GM12891 (cell line): ENCODE measurements around the gene KDM2B.
A peak's percentile ranks its signal among the peaks of the same experiment; 100 is the strongest.

Experiments
- DNase-seq: peaks from one replicate; pipeline ENCODE4 v3.0.0; 2011; ENCODE audit warnings: low spot score; ENCODE audit not compliant: insufficient read length
- FAIRE-seq: peaks from 2 replicates; lab custom pipeline; 2011; peaks lifted over from hg19 to GRCh38; lab: Jason Lieb, UNC
- PAX5 ChIP-seq: IDR thresholded peaks from 2 replicates; pipeline ENCODE4 v1.6.1; 2011; ENCODE audit warnings: low read length, moderate library complexity, mild to moderate bottlenecking; ENCODE audit not compliant: insufficient read depth, severe bottlenecking
- POLR2A ChIP-seq: IDR thresholded peaks from 2 replicates; pipeline ENCODE4 v1.6.1; 2011; ENCODE audit warnings: low read depth, low read length, control low read depth
- POLR2AphosphoS5 ChIP-seq: IDR thresholded peaks from 2 replicates; pipeline ENCODE4 v1.6.1; 2011; ENCODE audit warnings: low read depth, low read length, control low read depth
- POU2F2 ChIP-seq: IDR thresholded peaks from 2 replicates; pipeline ENCODE4 v1.6.1; 2011; ENCODE audit warnings: low read depth, mild to moderate bottlenecking, control low read depth, low read length, moderate library complexity
- SPI1 ChIP-seq: IDR thresholded peaks from 2 replicates; pipeline ENCODE4 v1.6.1; 2011; ENCODE audit warnings: low read depth, low read length, control low read depth
- TAF1 ChIP-seq: IDR thresholded peaks from 2 replicates; pipeline ENCODE4 v1.6.1; 2011; ENCODE audit warnings: low read depth, low read length, control low read depth

KDM2B gene

GRCh38 chr12:121423253-121423652 is 157.6 kb downstream of the KDM2B start:
- no peak for FAIRE-seq
- peak; percentile 68; the same call in 1 of the 2 replicates for TF ChIP-seq POLR2AphosphoS5
- TF ChIP-seq SPI1, result no peak
- TF ChIP-seq POLR2A, result peak; percentile 51
- TF ChIP-seq TAF1, result no peak
- no peak for DNase-seq

- FAIRE-seq, result no peak
- TF ChIP-seq POLR2AphosphoS5 (no peak), PAX5 (no peak), SPI1 (no peak), POU2F2 (no peak), POLR2A (no peak), TAF1 (no peak)
- DNase-seq, result no peak
Observed at GRCh38 chr12:121420109-121420508, 160.7 kb downstream of the KDM2B start.

- DNase-seq (no peak), FAIRE-seq (no peak)
- TF ChIP-seq TAF1 (no peak), POLR2AphosphoS5 (no peak), SPI1 (no peak), PAX5 (no peak), POLR2A (no peak), POU2F2 (no peak)
Observed at GRCh38 chr12:121417847-121418246, 163.0 kb downstream of the KDM2B start.

- DNase-seq (no peak), FAIRE-seq (no peak)
- no peak for TF ChIP-seq TAF1
- no peak for TF ChIP-seq POU2F2
- TF ChIP-seq POLR2A, result no peak
- no peak for TF ChIP-seq PAX5
- TF ChIP-seq SPI1, result no peak
- no peak for TF ChIP-seq POLR2AphosphoS5
Observed at GRCh38 chr12:121413917-121414316, 166.9 kb downstream of the KDM2B start.

GRCh38 chr12:121405211-121405610 is 175.6 kb downstream of the KDM2B start:
- FAIRE-seq (no peak), DNase-seq (no peak)

GRCh38 chr12:121404734-121405133 is 176.1 kb downstream of the KDM2B start:
- TF ChIP-seq SPI1, result no peak
- TF ChIP-seq POLR2AphosphoS5, result no peak
- no peak for TF ChIP-seq TAF1
- no peak for TF ChIP-seq PAX5
- no peak for TF ChIP-seq POU2F2
- TF ChIP-seq POLR2A, result no peak
- FAIRE-seq (no peak), DNase-seq (no peak)

More at GRCh38 chr12:121405211-121405610, 175.6 kb downstream of the KDM2B start:
- TF ChIP-seq POLR2AphosphoS5, result no peak
- TF ChIP-seq TAF1, result no peak
- TF ChIP-seq PAX5, result no peak
- no peak for TF ChIP-seq POU2F2
- no peak for TF ChIP-seq POLR2A
- TF ChIP-seq SPI1, result no peak

- TF ChIP-seq POLR2AphosphoS5, result no peak
- no peak for TF ChIP-seq PAX5
- TF ChIP-seq POLR2A, result no peak
- no peak for TF ChIP-seq POU2F2
- TF ChIP-seq TAF1, result no peak
- TF ChIP-seq SPI1, result no peak
- DNase-seq (no peak), FAIRE-seq (no peak)
Observed at GRCh38 chr12:121403721-121404120, 177.1 kb downstream of the KDM2B start.

- TF ChIP-seq POLR2AphosphoS5 (peak; percentile 94), POU2F2 (peak; percentile 61; the same call in 1 of the 2 replicates), POLR2A (peak; percentile 89), TAF1 (peak; percentile 71), SPI1 (peak; percentile 59; the same call in 1 of the 2 replicates), PAX5 (no peak)
- DNase-seq (peak; percentile 41), FAIRE-seq (peak; percentile 90)
Observed at GRCh38 chr12:121400332-121401139, 180.3 kb downstream of the KDM2B start.

GRCh38 chr12:121399391-121400331 is 181.2 kb downstream of the KDM2B start, which contains the start of gene RNF34:
Gene RNF34, plus strand, starts transcription at chr12:121400118. Its CDS starts 95 bp downstream, at chr12:121400213.
- peak; percentile 89 for DNase-seq
- peak; percentile 98 for FAIRE-seq
- TF ChIP-seq POLR2AphosphoS5 (peak; percentile 99), POU2F2 (peak; percentile 82; the same call in 1 of the 2 replicates), TAF1 (peak; percentile 98), SPI1 (no peak; the same call in 1 of the 2 replicates), PAX5 (peak; percentile 89), POLR2A (peak; percentile 99)

GRCh38 chr12:121398355-121398754 is 182.5 kb downstream of the KDM2B start:
- DNase-seq (no peak), FAIRE-seq (no peak)
- TF ChIP-seq SPI1 (no peak), PAX5 (no peak), POLR2AphosphoS5 (no peak), TAF1 (no peak), POU2F2 (no peak), POLR2A (no peak)
